ENCODE data around the gene TM9SF1. TPM values are rescaled to one million over a fixed set of nuclear protein-coding genes. Genes with fewer than 3 reads are reported as not detected.

TM9SF1 gene
- total RNA-seq, 3 donors from 2014 or later = 52.3 to 75.7 (median 71.1) TPM

DNA sequence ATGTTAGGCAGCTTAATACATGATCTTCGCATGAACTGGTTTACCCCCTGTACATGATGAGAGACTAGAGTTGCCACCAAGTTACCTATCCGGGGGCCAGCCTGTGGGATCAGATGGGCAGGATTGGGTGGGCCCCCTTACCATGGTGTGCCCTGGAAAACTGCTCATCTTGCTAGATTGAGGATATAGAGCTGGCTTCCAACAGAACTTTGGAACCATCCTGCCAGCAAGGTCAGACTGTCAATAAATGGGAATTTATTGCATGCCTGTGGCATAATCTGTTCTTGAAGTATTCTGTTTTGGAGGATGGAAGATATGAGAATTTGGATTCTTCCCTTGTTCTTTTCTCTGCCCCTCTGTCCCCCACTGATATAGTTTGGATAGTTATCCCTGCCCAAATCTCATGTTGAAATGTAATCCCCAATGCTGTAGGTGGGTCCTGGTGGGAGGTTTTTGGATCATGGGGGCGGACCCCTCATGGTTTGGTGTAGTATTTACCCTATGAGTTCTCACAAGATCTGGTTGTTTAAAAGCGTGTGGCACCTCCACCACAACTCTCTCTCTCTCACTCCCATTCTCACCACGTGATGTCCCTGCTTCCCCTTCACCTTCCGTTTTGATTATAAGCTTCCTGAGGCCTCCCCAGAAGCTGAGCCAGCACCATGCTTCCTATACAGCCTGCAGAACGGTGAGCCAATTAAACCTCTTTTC lies 3.7 kb upstream of the TM9SF1 start:
- Histone ChIP-seq H3K9me3 (no peaks in the 10 kb centered on the region), H3K4me3 (no peak overlapping the region), H3K4me1 (peaks cover 0 to 7% of the 10 kb centered on the region in 2 donors), H3K36me3 (no peaks in the 10 kb centered on the region), H3K27me3 (no peaks in the 10 kb centered on the region), H3K27ac (no peak overlapping the region)
- intact Hi-C loops (cut with DNase I; ENCODE audit: low total_unique reads) = no loop called here
- TF ChIP-seq CTCF (IDR thresholded peaks at IDR 0.05) (no peak), POLR2A (IDR thresholded peaks at IDR 0.05) (no peak), POLR2AphosphoS5 (IDR thresholded peaks at IDR 0.05) (no peak)
- DNase-seq (ENCODE audit: low spot score in 2 of 2) = no peak

GRCh38 chr14:24197056-24197450 lies 1.8 kb upstream of the TM9SF1 start:
- Histone ChIP-seq H3K27ac (no peak overlapping the region), H3K9me3 (no peaks in the 10 kb centered on the region), H3K36me3 (no peaks in the 10 kb centered on the region), H3K27me3 (no peaks in the 10 kb centered on the region), H3K4me3 (no peak overlapping the region), H3K4me1 (peaks cover 0 to 7% of the 10 kb centered on the region in 2 donors)
- TF ChIP-seq CTCF (IDR thresholded peaks at IDR 0.05) (no peak), POLR2AphosphoS5 (IDR thresholded peaks at IDR 0.05) (no peak), POLR2A (IDR thresholded peaks at IDR 0.05) (no peak)
- intact Hi-C loops (cut with DNase I; ENCODE audit: low total_unique reads) = no loop called here
- DNase-seq (ENCODE audit: low spot score in 2 of 2) = no peak

GRCh38 chr14:24196071-24197055 lies 1.1 kb upstream of the TM9SF1 start:
- peaks cover 0 to 7% of the 10 kb centered on the region in 2 donors for H3K4me1 ChIP-seq
- no peak for TF ChIP-seq POLR2A (IDR thresholded peaks at IDR 0.05)
- no peak for TF ChIP-seq POLR2AphosphoS5 (IDR thresholded peaks at IDR 0.05)
- TF ChIP-seq CTCF (IDR thresholded peaks at IDR 0.05) = no peak
- intact Hi-C loops (cut with DNase I; ENCODE audit: low total_unique reads) = no loop called here

DNA sequence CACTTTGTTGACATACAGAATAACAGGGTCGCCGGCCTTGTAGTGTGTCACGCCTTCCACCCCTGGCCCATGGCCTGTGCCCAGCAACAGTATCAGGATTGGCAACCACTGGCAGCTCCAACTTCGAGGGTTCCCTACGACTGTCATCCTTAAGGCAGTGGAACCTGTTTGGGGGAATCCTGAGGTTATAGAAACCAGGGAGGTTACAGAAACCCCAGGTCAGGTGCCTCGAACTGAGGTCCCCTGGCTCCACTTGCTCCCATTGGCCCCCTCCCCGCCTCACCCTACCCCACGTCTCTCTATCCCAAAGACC lies 412 bp downstream of the TM9SF1 start:
- H3K36me3 ChIP-seq = no peaks in the 10 kb centered on the region
- DNase-seq (ENCODE audit: low spot score in 2 of 2) = no peak
- intact Hi-C loops (cut with DNase I; ENCODE audit: low total_unique reads) = no loop called here

More at GRCh38 chr14:24196071-24197055, 1.1 kb upstream of the TM9SF1 start:
- no peaks in the 10 kb centered on the region for H3K36me3 ChIP-seq
- H3K4me3 ChIP-seq = peak overlapping the region; percentile 70 to 90 (median 72)
- no peak for DNase-seq (ENCODE audit: low spot score in 2 of 2)
- H3K9me3 ChIP-seq = no peaks in the 10 kb centered on the region
- H3K27me3 ChIP-seq = no peaks in the 10 kb centered on the region
- H3K27ac ChIP-seq = peak overlapping the region; percentile 99

More for the DNA sequence above, 412 bp downstream of the TM9SF1 start:
- H3K9me3 ChIP-seq = no peaks in the 10 kb centered on the region
- TF ChIP-seq CTCF (IDR thresholded peaks at IDR 0.05) (no peak), POLR2A (IDR thresholded peaks at IDR 0.05) (no peak), POLR2AphosphoS5 (IDR thresholded peaks at IDR 0.05) (no peak)
- no peaks in the 10 kb centered on the region for H3K27me3 ChIP-seq
- H3K4me3 ChIP-seq = peak overlapping the region; percentile 70 to 90 (median 72)
- peaks cover 0 to 7% of the 10 kb centered on the region in 2 donors for H3K4me1 ChIP-seq
- H3K27ac ChIP-seq = peak overlapping the region; percentile 99

Measured in breast epithelium (tissue), 4 donors.